ENCODE results near the gene THUMPD3.

DNA sequence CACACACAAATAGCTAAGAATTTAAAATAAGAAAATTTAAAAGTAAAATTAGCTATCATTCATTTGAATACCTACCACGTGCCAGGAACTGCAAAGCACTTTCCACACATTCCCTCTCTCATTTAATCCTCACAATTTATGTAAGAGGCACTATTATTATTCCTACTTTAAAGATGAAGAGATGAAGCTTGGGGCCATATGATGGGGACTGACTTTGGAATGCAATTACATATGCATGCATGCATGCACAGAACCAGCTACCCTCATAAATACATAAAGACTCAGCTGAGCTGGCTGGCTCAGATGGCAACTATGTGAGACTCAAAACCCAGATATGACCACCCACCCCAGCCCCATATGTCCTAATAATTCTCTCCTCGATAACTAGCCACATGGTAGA is 31.7 kb upstream of the THUMPD3 start:
- TF ChIP-seq, protein P1, sequence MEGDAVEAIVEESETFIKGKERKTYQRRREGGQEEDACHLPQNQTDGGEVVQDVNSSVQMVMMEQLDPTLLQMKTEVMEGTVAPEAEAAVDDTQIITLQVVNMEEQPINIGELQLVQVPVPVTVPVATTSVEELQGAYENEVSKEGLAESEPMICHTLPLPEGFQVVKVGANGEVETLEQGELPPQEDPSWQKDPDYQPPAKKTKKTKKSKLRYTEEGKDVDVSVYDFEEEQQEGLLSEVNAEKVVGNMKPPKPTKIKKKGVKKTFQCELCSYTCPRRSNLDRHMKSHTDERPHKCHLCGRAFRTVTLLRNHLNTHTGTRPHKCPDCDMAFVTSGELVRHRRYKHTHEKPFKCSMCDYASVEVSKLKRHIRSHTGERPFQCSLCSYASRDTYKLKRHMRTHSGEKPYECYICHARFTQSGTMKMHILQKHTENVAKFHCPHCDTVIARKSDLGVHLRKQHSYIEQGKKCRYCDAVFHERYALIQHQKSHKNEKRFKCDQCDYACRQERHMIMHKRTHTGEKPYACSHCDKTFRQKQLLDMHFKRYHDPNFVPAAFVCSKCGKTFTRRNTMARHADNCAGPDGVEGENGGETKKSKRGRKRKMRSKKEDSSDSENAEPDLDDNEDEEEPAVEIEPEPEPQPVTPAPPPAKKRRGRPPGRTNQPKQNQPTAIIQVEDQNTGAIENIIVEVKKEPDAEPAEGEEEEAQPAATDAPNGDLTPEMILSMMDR (IDR thresholded peaks at IDR 0.05): no peak
- no peak for TF ChIP-seq POLR2AphosphoS5 (IDR thresholded peaks at IDR 0.05)

Data from transverse colon (tissue), 4 donors.